HG02571 (cell line): ENCODE data around the gene ASB10.

ENCODE experiments used
- ATAC-seq: cut with Tn5 transposase; IDR thresholded peaks from one replicate; pipeline ENCODE4 v1.9.1; 2021; ENCODE audit warnings: mild to moderate bottlenecking, moderate library complexity; ENCODE audit not compliant: unreplicated experiment

ASB10 gene

DNA sequence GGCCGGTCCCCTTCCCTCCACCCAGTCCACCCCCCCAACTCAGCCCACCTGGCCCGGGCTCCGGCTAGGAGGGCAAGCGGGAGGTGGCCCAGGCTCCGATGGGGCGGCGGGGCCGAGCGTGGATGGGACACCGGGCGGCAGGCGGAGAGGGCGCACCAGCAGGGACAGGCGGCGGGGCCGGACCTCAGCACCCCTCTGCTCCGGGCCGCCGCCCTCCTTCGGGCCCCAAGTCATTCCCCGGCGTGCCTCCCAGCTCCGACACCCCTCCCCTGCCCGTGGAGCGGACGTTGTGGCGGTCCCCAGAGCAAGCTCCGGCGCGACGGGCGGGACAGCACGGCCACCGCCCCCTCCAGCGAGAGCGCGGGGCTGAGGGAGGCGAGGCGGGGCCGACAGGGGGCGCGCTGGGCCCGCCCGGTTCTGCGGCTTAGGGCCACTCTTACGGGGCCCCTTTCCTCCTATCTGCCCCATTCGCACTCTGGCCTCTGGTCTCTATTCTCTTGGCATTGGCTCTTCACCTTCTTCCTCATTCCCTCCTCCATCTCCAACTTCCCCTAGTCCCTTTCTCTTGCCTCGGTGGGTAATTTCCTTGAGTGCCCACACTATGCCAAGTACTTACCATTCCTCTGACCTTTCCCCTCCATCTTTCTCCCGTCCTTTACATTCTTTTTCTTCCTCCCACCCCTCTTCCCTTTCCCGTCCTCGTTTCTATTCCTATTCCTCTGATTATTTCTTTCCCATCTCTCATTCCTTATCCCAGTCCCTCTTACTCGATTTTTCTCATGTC is 18.9 kb downstream of the ASB10 start:
- ATAC-seq = no peak

DNA sequence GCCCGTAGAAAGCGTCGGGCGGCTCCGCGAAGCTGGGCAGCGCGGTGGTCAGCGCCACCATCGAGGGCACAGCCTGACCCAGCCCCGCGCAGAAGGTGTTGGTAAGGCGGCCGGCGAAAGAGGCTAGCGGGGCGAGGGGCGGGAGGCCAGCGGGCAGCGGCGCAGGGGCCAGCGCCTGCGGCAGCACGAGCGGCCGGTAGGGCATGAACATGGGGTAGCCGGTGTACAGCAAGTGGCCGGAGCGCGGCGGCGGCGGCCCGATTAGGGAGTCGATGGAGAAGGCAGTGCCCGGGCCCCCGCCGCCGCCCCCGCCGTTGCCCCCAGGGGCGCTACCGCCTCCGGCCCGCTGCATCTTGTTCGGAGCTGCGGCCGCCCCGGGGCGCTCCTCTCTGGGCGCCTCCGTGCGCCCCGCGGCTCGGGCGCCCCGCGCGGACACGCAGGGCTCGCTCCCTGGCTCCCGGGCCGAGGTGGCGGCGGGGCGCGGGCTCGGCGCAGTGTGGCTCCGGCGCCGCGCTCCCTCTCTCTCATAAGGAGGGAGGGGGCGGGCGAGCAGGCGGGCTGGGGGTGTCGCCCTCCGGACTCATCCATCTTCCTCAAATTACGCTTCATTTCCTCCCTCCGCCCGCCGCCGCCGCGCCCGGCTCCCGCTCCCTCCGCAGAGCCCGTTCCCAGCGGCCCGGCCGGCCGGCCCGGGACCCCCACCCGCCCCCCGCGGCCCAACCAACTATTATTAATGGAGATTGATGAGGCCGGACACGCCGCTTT is 19.7 kb downstream of the ASB10 start, which contains the start of gene GBX1:
Gene GBX1, minus strand, starts transcription at position 498 of the 765 bp plus-strand sequence. Its CDS starts 146 bp downstream, at position 352.
- ATAC-seq = no peak

DNA sequence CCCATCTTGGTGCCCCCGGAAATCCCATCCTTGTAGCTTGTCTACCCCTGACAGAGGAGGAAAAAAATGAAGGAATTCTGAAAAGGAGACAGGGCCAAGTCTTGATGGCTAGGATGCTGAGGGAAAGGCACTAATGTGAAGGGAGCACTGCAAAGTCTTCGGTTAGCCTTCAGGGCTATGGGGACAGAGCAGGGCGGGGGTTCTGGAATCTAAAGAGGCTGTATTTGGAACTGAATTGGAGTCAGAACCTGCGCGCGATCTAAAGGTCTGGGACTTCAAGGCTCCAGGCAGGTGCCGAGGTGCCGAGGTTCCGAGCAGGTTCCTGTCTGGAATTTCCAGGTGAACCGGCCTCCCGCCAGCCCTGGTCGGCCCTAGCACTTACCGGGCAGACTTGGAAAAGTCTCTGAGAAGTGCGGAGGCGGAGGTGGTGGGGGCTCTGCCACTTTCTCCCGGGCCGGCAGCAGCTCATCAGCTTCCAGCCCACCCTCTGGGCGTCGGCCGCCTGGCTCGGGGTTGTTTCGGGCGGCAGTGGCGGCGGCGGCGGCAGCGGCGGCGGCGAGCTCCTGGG is 20.3 kb downstream of the ASB10 start:
- ATAC-seq = no peak

DNA sequence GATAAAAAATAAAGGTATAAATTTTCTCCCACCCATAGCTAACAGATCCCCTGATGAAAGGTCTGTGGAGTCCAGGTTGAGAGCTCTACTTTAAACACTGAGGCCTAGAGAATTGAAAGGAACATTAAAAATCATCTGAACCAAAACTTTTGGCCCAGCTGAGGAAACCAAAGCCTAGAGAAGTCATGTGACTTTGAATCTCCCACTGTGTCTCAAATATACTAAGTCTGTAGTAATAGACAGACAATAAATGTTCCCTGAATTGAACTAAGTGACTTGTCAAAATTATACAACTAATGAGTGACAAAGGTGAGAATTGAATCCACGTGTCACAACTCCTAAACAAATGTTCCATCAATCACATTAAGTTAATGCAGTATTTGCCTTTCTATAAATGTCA is 25.3 kb downstream of the ASB10 start:
- ATAC-seq = no peak

DNA sequence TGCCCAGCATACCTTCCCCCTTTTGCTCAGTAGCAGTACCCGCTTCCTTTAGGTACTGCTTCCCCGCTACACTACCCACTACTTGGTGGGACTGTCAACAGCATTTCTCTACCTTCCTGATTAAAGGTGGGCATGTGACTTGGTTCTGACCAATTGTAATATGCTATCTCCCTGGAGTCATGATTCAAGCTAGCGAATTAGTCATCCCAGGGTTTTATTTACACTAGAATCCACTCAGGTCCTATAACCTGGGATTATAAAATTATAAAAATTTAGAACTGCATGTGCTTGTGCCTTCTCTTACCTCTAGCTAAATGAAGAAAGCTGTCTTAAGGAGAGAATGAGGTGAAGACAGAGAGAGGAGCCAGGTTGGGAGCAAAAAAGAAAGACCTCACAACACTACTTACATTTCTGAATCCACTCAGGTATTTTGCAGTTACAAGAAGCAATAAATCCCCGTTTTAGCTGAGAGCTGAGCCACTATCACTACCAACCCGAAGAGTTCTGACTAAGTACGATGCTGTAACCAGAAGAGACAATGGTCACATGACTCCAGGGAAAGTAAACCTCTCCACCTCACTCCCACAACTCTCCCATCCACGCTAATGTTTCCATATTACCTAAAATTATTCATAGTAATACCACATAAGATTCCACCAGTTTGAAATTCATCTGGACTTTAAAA is 29.3 kb downstream of the ASB10 start:
- no peak for ATAC-seq

DNA sequence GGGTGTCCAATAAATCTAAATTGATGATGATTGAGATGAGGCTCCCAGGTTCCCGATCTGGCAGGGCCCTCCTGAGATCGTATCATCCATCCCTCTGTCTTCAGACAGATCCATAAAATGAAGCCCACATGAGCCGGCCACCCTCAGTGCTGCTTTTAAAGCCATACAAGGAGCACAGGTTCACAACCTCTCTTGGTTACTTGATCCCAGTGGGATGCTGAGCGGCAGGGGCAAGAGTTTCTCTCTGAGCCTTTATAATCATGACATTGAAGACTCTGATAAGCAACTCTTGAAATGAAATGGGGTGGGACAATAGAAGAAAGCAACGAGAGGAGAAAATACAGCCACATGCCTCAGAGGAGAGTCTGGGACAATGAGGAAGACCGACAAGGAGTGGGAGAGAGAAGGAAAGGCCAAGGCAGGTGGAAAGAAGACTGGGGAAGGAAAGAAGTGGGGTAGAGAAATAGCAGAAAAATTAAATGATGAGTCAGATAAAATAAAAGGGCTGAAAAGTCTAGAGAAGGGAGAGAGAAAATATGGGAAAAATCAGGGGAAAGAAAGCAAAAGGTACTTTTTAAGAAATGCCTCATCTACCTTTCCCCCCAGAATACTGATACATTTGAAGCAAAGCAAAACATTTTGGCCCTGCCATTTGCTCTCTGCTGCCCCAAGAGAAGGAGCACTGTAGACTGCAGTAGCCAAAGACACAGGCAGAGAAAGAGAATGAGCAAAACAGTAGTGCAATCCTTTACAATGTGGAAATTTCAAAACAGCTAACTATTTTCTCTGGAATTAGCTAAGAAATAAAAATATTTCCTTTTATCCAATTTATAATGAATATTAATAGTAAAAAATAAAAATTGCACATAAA is 34.2 kb downstream of the ASB10 start:
- ATAC-seq = no peak

DNA sequence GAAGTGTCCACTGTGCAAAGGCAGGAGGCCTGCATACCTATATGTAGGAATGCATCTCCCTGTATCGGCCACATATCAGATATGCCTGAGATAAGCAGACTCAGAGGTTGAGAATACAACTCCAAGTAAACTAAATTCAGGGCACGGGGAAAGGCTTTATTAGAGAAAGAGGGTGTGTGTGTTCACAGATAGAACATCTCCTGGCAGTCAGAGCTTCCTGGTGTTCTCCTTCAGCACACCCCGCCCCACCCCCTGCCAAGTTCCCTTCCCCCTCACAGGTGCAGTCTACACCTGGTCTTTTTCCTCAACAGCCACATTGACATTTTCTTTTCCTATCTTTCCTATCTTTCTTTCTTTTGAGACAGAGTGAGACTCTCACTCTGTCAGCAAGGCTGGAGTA is 36.7 kb downstream of the ASB10 start:
- no peak for ATAC-seq

DNA sequence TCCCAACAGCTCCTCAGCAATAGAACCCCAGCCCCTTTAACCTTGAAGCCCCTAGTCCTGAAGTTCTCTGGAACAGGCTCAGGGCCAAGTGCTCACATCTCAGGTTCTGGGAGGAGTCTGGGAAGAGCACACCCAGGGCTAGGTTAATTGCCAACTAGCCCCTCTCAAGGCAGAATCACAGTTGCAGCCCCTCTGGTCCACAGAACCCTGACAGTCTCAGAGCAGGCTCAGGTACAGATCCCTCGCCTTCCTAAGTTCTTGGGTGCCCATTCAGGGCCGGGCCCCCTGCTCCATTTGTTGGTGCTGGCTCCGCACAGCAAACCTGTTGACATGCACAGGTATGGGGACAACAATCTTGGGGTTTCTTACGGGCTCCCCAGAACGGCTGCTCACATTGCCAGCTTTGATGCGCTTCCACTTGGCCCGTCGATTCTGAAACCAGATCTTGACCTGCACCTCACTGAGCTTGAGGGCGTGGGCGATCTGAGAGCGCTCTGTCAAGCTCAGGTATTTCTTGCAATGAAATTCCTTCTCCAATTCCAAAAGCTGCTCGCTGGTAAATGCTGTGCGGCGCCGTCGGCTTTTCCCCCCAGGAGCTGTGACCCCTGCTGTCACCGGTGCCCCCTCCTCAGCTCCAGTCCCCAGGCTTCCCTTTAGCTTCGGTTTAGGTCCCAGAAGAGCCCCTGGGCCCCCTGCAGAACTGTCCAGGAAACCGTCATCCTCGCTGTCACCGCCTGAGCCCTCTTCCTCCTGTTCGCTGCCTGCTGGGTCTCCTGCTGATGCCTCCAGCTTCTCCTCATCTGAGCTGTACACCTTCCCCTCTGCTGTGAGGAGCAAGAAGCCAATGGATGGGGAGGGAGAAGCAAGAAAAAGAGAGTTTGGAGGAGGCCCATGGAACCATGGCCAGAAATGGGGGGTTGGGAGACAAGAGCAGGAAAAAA is 38.5 kb downstream of the ASB10 start:
- ATAC-seq = no peak

DNA sequence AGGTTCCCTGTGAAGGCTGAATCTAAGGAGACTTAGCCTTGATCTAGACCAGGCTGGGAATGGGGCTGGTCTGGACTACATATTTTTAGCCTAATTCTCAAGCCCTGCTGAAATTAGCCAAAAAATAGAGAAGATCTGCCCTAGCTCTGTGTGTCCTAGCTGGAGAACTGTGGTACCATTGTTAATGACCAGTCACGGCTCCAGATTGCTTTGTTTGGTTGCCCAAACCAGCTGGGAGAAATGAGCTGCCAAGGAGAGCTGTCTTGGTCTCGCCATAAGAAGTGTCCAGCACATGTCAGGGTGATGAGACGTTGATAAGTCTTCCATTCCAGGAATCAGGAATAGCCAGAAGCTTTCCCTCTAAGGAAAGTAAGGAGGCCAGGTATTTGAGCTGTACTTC is 40.3 kb downstream of the ASB10 start:
- ATAC-seq = no peak

DNA sequence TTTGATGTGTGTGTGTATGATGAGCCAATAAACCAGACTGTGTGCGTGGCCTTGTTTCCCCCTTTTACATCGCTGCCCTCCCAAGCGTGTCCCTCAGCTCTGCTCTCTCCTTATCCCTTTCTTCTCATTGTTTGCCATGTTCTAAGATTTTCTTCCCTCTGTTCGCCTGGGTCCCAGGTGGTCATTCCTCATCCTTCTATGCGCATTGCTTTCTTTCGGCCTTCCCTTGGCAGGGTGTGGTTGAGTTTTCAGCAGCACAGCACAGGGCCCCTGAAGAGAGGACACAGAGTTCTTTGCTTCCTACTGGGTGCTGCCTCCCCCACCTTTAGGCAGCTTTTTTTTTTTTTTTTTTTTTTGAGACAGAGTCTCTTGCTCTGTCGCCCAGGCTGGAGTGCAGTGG is 42.7 kb downstream of the ASB10 start:
- ATAC-seq = no peak

DNA sequence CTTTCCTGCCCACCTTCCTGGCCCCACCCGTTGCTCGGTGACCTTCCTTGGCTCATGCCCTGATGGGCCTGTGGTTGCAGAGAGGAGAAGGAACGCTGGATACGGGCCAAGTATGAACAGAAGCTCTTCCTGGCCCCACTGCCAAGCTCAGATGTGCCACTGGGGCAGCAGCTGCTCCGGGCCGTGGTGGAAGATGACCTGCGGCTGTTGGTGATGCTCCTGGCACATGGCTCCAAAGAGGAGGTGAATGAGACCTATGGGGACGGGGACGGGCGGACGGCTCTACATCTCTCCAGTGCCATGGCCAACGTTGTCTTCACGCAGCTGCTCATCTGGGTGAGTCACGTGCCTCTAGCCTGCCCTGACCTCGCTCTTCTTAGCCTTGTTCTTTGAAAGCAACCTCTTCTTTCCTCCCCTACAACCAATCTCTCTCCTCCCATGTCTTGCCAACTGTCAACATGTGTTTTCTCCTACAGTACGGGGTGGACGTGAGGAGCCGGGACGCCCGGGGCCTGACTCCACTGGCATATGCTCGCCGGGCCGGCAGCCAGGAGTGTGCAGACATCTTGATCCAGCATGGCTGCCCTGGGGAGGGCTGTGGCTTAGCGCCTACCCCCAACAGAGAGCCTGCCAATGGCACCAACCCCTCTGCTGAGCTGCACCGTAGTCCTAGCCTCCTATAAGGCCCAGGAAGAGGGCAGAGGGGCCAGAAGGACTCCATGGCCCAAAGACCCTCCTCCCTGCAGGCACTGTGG is 43.6 kb downstream of the ASB10 start:
- no peak for ATAC-seq

DNA sequence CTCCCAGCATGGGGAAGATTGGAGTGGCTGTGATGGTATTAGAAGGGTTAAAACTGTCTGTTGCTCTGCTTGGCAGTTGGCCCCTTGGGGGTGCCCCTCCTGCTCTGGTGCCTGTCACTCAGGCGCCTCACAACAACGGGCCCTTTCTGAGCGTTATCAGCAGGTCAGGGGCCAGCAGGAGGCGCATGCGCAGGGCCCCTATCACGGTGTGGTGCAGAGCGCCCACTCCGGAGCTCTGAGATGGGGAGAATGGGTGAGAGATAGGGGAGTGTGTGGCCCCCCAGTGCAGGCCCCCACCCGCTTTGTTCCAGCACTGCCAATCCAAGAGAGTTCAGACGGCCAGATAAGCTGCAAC is 44.4 kb downstream of the ASB10 start:
- no peak for ATAC-seq

DNA sequence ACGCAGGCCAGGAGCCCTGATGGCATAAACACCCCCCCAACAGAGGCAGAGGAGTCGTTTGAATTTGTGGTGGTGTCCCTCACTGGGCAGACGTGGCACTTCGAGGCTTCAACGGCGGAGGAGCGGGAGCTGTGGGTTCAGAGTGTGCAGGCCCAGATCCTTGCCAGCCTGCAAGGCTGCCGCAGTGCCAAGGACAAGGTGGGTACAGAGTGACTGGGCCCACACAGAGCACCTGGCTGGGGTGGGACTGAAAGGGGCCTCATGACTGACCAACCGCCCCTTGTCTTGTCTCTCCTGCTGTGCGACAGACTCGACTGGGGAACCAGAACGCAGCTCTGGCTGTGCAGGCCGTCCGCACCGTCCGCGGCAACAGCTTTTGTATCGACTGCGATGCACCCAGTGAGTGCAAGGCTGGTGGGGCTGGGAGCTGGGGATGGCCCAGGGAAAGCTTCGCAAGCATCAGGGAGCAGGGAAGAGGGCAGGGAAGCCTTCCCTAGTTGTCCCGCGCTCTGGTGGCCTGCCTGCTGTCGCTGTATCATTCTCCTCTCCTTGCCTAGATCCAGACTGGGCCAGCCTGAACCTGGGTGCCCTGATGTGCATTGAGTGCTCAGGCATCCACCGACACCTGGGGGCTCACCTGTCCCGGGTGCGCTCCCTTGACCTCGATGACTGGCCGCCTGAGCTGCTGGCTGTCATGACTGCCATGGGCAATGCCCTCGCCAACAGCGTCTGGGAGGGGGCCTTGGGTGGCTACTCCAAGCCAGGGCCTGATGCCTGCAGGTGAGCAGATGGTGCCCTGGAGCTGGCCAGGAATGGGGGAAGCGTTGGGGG is 45.0 kb downstream of the ASB10 start:
- no peak for ATAC-seq

DNA sequence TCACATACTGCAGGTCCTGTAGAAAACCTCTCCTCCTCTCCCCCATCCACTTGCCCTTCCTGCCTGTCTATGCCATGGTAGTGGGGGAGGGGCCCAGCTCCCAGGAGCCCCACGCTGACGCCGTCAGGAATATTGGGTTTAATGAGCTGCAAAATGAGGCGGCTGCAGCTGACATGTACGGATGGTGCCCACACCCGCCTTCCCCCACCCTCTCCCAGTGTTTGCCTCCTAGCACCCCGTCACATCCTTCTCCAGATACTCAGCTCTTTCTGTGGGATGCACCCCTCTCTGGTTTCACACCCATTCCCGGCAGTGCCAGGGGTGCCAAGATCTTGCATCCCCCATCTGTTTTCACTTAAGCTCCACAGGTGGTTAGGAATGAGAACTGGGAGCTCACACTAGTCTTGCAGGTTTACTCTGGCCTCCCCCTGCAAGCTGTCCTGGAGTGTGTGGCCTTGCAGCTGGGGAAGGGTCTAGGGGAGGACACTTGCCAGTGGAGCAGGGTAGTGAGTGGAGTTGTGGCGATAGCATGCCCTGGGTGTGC is 45.7 kb downstream of the ASB10 start:
- ATAC-seq = no peak

DNA sequence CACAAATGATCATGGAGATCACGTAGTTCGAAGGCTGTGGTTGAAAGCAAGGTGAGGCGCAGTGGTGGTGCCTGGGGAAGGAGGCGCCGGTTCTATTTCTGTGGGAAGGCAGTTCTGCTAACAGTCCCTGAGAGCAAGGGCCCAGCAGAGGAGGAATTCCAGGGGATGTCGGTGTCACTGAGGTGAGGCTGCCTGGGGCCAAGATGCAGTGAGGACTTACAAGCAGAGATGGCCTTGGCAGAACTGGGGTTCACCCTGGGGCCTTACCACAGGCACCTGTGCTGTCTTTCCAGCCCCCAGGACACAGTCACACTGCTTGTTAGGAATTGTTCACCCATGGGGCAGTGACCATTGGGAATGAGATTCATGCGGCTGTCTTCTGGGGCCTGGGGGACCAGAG is 46.2 kb downstream of the ASB10 start:
- no peak for ATAC-seq

DNA sequence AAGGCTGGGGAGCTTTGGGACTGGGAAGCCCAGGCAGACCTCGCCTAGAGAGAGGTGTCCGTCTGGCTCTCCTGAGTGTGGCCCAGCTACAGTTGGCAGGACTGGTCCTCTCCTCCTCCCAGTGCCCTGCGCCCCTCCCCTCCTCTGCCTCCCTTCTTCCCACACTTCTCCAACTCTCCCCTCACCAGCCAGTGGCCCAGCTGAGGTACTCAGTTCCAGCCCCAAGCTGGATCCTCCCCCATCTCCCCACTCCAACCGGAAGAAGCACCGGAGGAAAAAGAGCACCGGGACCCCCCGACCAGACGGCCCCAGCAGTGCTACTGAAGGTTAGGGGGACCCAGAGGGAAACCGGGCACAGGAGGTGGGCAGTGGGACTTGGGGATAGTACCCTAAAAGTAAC is 47.3 kb downstream of the ASB10 start:
- ATAC-seq = no peak

DNA sequence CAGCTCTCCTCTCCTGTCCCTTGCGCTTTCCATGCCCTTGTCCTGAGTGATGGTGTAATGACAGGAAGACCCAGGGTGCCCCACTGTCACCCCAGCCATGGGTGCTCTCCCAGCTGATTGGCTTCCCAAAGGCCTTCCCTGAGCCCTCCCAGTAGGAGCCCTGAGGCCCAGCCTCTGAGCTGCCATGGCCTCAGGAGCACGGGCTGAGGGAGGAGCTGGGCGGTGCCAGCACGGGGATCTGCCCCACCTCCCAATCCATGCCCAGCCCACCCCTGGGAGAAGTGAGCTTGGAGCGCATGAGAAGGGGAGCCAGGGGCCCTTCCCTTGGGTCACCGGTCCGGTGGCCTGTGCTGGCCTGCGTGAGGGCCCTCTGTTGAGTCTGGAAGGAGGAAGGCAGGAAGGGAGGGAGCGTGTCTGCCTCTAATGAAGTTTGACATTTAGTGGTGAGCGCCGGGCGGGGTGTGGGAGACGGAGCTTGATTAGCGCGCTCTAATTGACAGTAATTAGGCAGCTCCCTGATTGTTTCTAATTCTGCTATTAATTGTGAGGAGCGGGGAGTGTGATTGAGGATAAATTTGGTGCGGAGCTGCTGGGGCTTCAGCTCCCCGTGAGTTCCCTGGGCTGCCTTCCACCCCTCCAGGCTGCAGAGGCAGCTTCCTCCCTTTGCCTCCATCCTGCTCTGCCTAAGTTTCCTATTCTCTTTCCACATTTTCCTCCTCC is 47.8 kb downstream of the ASB10 start:
- no peak for ATAC-seq
